Activated CD4-positive, alpha-beta T cell treated with anti-CD3 and anti-CD28 coated beads, Interleukin-2, amount 50 U/mL, for 16 hours (primary cell): ENCODE measurements around the gene CES2.
"Not testable (repeated sequence)": the region's sequence is repeated elsewhere in the genome, so short reads cannot be mapped to it uniquely, and the experiment has no call there.

Experiments
- DNase-seq: peaks from one replicate; pipeline ENCODE4 v3.0.0-alpha.2; 2020

Gene CES2, protein sequence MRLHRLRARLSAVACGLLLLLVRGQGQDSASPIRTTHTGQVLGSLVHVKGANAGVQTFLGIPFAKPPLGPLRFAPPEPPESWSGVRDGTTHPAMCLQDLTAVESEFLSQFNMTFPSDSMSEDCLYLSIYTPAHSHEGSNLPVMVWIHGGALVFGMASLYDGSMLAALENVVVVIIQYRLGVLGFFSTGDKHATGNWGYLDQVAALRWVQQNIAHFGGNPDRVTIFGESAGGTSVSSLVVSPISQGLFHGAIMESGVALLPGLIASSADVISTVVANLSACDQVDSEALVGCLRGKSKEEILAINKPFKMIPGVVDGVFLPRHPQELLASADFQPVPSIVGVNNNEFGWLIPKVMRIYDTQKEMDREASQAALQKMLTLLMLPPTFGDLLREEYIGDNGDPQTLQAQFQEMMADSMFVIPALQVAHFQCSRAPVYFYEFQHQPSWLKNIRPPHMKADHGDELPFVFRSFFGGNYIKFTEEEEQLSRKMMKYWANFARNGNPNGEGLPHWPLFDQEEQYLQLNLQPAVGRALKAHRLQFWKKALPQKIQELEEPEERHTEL

GRCh38 chr16:66935314-66936011 is at the start of gene CES2:
CES2 (plus strand) TSS chr16:66935516; CDS start chr16:66935636, 120 bp downstream.
- DNase-seq, result no peak

DNA sequence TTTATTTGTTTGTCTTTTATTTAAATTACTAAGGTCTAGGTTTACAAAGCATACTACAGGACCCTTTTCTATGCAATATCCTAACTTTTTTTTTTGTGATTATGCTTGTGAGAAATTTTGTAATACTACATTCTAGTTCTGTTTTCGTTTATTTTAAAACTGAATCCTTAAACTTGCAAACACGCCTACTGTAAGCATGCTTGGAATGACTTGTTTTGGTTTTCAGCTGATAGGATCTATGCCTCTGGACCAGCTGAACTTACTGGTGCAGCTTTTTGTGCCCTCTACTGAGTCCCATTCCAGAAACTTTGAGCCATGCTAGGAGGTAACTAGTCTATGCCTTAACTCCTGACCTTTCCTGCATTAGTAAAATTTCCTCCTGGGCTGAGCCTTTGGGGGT is 49.0 kb upstream of the CES2 start:
- DNase-seq, result no peak

DNA sequence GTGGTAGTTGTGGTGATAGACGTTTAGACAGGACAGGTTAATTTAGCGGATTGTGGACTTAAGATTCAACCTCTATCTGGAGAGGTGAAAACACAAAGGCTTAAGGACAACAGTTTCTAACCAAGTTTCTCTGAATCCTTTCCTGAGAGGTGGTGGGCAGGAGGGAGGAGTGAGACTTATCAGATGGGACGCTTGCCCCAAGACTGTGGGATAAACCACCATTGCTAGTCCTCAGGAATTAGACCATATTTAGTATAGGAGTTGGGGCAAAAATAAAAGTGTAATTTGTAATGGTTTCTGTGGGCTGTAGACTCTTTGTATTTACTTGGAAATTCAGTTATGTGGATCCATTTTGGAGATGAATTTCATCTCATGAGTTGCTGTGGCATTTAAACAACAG is 48.4 kb upstream of the CES2 start:
- DNase-seq, result no peak

DNA sequence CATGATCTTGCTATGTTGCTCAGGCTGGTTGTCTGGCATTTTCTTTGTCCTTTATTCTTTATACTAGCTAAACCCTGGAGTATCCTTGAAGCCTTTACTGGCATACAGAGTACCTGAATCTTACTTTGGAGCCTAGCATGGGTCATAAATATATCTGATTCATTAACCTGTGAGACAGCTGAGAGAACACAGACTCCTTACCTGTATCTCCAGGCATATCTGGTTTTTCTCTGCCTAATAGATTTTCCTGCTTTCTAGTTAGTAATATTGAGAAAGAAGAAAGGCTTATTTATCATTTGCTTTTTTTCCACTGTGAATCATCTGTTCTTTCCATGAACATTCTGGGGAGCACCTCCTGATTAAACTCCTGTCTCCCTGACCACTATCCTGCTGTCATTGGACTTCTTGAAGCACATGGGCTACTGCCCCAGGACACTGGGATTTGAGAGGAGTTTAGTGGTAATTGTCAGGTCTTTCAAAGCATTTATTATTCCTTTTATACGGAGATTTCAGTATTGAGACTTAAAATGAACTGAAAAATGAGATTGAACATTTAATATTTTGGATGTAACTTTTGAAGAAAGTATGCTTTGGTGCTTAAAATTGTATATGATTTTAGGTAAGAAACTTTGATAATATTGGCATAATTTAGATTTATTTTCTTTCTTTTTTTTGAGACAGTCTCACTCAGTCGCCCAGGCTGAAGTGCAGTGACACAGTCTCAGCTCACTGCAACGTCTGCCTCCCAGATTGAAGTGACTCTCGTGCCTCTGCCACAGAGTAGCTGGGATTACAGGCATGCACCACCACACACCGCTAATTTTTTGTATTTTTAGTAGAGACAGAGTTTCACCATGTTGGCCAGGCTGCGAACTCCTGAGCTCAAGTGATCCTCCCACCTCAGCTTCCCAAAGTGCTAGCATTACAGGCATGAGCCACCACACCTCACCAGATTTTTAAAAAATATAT is 46.4 kb upstream of the CES2 start:
- no peak for DNase-seq

DNA sequence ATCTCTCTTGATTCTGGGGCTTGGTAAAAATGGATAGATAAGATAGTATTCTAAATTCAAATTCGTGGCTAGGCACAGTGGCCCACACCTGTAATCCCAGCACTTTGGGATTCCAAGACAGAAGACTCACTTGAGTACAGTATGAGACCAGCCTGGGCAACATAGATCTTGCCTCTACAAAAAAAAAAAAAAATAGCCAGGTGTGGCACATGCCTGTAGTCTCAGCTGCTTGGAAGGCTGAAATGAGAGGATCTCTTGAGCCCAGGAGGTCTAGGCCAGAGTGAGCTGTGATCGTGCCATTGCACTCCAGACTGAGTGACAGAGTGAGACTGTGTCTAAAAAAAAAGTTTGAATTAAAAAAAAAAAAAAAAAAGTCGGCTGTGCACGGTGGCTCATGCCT is 45.7 kb upstream of the CES2 start:
- no peak for DNase-seq

GRCh38 chr16:66890799-66891198 is 44.5 kb upstream of the CES2 start:
- DNase-seq, result no peak

DNA sequence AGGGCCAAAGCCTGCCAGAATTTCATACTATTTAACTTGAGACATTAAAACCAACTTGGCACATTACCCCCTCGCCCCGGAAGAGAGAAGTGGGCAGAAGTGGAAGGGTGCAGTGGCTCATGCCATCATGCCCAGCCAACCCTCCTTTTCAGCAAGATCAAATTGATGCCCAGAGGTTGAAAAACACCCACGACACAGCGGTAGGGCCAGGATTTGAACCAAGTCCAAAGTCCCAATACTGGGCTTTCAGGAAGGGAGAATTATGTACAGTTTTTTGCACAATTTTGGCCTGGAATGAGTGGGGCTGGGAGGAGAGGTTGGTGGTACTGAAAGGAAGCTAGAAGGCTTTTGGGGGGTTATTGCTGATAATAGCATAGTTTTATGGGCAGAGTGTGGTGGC is 44.0 kb upstream of the CES2 start:
- no peak for DNase-seq

DNA sequence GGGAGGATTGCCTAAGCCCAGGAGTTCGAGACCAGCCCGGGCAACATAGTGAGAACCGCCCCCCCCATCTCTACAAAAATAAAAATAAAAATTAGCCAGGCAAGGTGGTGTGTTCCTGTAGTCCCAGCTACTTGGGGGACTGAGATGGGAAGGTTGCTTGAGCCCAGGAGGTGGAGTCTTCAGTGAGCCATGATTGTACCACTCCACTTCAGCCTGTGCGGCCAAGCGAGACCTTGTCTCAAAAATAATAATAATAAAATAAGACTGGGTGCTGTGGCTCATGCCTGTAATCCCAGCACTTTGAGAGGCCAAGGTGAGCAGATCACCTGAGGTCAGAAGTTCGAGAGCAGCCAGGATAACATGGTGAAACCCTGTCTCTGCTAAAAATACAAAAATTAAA is 43.5 kb upstream of the CES2 start:
- no peak for DNase-seq

DNA sequence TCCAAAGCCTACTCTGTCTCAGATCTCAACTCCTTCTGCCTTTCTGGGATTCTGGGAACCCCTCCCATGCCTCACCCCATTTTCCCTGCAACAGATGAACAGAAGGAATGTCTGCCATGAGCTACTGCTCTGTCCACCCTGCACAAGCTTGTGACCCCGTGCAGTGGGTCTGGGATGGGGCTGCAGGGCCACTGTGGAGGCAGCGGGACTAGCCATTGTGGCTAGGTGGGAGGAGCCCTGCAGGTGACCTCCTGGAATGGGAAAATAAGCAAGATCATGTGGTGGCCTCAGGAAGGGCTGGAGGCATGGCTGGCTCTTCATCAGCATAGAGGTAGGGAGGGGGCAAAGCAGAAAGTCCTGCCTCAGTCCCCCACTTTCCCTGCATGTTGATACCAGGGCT is 41.3 kb upstream of the CES2 start:
- no peak for DNase-seq

DNA sequence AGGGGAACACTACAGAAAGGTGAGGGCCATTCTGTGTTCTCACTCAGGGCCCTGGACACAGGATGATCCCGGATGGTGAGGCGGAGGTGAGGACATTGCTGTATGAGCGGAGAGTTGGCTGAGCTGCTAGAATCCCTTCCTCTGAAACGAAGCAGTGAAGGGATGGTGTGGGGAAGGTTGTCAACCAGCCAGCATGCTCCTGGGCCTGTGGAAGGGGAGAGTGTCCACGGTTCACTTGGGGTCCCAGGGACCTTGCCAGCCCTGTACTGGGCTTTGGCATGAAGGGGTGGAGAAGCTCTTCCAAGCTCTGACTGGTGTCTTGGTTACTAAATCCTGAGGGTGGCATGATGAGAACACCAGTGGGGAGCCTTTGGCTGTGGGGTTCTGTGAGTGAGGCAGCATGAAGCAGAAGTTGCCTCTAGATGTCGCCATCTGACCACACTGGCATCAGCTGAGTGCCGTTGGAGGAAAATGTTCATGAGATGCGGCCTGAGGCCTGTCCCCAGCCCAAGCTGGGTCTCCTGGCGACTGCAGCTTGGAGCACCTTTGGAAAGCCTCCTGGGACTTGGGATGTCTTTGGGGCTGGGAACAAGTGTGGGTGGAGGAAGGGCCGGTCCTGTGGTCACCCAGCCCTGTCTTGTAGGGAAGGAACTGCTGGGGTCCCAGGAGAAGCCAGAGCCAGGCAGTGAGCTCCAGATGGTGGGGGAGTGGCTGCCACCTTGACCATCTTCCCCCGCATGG is 40.2 kb upstream of the CES2 start:
- DNase-seq, result peak; percentile 66

- DNase-seq, result no peak
Measured at GRCh38 chr16:66895689-66895979, 39.7 kb upstream of the CES2 start.

GRCh38 chr16:66895999-66896398 is 39.3 kb upstream of the CES2 start:
- DNase-seq, result no peak

DNA sequence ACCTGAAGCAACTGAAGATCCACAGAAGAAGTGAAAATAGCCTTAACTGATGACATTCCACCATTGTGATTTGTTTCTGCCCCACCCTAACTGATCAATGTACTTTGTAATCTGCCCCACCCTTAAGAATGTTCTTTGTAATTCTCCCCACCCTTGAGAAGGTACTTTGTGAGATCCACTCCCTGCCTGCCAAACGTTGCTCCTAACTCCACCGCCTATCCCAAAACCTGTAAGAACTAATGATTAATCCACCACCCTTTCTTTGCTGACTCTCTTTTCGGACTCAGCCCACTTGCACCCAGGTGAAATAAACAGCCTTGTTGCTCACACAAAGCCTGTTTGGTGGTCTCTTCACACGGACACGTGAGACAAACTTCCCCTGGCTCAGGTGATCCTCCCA is 38.6 kb upstream of the CES2 start:
- not testable (repeated sequence) for DNase-seq

DNA sequence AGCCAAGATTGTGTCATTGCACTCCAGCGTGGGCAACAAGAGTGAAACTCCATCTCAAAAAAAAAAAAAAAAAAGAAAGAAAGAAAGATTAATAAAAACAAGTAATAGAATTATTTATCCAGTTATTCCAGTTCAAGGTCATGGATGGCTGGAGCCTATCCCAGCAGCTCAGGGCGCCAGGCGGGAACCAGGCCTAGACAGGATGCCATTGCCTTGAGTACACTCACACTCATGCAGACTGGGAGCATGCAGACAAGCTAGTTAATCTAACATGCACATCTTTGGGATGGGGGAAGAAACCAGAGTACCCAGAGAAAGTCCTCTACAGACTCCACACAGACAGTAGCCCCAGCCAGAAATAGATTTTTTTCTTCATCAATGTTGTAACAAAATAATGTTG is 37.1 kb upstream of the CES2 start:
- no peak for DNase-seq

DNA sequence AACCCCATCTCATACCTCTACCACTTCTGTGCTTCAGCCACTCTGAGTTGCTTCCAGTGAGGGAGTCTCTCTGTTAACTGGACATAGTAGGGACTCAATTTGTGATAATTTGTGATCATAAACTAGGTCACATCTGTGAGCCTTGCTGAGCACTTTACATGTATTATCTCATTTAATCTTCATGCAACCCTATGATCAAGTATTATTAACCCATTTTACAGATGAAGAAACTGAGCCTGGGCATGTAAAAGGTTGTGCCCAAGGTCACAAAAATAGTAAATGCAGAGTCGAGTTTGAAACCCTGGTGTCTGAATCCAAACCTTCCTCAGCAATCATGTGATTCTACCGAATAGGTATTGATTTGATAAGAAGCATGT is 36.4 kb upstream of the CES2 start:
- no peak for DNase-seq

DNA sequence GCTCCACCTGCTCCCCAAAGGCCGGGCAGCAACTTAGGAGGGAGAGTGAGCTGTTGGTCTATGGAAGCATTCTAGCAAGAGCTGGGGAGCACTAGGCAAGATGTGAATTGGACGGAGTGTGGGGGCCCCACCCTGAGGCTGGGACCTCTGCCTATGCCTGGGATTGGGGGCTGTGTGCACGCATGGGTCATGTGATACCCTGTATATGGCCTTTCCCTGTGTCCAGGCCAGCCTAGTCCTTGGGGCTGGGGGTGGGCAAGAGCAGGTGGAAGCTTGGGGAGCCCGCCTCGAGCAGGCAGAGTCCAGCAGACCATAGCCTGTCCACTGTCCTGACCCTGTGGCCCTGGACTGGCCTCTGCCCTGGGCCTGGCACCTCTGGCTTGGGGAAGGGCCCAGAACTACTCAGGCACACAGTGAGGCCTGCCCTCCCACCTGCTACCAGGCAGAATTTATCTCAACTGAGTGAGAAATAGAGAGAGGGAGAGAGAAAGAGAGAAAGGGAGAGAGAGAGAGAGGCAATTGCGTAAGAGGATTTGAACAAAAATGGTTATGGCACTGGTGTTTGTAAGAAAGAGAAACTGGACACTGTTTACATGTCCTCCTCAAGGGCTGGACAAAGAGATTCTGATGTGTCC is 35.9 kb upstream of the CES2 start:
- DNase-seq, result no peak

DNA sequence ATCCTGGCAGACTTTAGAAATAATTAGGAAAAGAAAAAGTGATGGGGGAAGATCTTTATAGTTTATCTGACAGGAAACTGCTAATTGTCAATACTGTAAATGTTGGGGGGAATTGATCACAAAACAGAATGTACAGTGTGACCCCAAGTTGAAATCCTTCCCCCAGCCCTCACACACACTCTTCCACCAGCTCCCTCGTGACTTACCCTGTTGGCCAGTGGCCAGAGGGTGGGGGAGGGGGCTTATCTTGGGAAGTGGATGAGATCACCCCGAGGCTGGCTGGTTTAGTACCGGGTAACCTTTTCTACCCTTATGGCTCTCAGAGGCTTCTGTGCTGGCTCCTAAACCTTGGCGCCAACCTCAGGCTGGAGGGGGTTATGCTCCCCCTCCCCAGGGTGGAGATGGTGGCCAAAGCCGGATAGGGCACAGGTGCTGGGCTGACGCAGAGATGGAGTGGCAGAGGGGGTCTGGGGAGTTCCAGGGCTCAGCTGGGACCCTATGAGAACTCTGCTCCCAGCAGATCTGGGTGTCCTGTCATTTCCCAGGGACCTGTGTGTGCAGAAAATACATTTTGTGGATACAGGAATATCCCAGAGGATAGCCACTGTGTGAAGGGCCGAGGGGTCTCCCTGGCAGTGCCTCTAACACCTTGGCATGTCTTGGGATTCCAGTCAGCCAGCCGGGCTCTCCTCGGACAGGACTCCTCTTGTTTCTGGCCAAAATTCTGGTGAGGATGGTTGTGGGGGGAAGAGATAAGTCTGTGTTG is 35.2 kb upstream of the CES2 start:
- DNase-seq, result no peak

GRCh38 chr16:66900721-66901441 is 34.4 kb upstream of the CES2 start:
- no peak for DNase-seq

DNA sequence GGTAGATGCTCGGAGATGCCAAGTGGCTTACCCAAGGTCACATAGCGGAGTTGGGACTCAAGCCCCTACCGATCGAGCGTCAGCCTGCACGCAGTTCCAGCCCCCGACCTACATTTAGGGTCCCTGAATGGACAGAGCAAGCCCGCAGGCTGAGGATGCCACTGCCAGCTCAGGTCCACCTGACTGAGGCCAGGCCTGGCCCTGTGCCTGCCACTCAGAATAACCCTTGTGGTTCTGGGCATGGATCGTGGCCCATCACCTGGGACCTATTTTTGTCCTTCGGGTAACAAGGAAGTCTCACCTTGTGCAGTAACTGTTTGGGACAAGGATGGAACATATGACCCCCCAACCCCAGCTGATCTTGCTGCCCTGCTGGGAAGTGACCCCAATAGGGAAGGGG is 33.7 kb upstream of the CES2 start:
- no peak for DNase-seq
